ENCODE measurements around the gene FAM98C. TPM values are rescaled to one million over a fixed set of nuclear protein-coding genes. Genes with fewer than 3 reads are reported as not detected.

Gene FAM98C
- total and polyA plus RNA-seq, 2 donors (not counting 1 experiment from before 2014, with no cell fraction given) = 44.1 to 73.5 TPM

DNA sequence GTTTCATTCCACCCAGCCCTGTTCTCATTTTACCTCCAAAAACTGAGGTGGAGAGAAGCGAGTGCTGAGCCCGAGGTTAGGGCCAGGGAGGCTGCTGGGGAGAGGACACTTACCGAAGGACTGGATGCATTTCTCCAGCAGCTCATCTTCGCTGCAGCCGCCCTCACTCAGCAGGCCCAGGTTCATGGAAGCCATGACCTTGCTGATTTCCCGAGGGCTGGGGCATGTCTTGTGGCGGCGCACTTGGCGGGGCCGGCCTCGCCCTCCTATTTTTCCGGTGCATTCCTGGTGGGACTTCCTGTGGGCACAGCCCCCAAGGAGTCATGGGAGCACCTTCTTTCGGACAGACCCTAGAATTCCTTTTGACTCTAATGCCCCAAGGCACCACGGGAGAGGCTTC, 19.0 kb downstream of the FAM98C start:
- DNase-seq (no peak), ATAC-seq (ENCODE audit: low read depth) (no peak)
- no peak overlapping the region for H2AFZ ChIP-seq (ENCODE audit: insufficient read depth, low read depth, low read length, poor library complexity, severe bottlenecking)
- Mint-ChIP-seq H3K9me3 (ENCODE audit: insufficient read depth) (no peaks in the 10 kb centered on the region), H3K27me3 (no peaks in the 10 kb centered on the region), H3K27ac (no peak overlapping the region), H3K4me3 (no peak overlapping the region), H3K4me1 (peaks cover 34% of the 10 kb centered on the region)
- intact Hi-C loops (cut with micrococcal nuclease) = no loop called here
- no peaks in the 10 kb centered on the region for H3K27me3 ChIP-seq (replicated peaks in 1 of 4; ENCODE audit: control extremely low read depth in 1 of 4, control insufficient read depth in 3 of 4, insufficient read depth in 4 of 4, low read length in 3 of 4)
- H3K27ac ChIP-seq (ENCODE audit: low read length in 2 of 2) = no peak overlapping the region
- no peaks in the 10 kb centered on the region for H3K36me3 ChIP-seq (replicated peaks in 1 of 2; ENCODE audit: control extremely low read depth in 1 of 2, control insufficient read depth in 1 of 2, extremely low read depth in 1 of 2, insufficient read depth in 2 of 2, low read length in 1 of 2)
- H3K4me3 ChIP-seq (ENCODE audit: control extremely low read depth in 1 of 5, extremely low read depth in 1 of 5, insufficient read depth in 1 of 5, low read depth in 2 of 5, low read length in 4 of 5) = no peak overlapping the region
- TF ChIP-seq EZH2 (IDR thresholded peaks at IDR 0.05; ENCODE audit: borderline replicate concordance, insufficient read depth, low read depth, low read length, poor library complexity, severe bottlenecking) = no peak
- TF ChIP-seq, protein P1, sequence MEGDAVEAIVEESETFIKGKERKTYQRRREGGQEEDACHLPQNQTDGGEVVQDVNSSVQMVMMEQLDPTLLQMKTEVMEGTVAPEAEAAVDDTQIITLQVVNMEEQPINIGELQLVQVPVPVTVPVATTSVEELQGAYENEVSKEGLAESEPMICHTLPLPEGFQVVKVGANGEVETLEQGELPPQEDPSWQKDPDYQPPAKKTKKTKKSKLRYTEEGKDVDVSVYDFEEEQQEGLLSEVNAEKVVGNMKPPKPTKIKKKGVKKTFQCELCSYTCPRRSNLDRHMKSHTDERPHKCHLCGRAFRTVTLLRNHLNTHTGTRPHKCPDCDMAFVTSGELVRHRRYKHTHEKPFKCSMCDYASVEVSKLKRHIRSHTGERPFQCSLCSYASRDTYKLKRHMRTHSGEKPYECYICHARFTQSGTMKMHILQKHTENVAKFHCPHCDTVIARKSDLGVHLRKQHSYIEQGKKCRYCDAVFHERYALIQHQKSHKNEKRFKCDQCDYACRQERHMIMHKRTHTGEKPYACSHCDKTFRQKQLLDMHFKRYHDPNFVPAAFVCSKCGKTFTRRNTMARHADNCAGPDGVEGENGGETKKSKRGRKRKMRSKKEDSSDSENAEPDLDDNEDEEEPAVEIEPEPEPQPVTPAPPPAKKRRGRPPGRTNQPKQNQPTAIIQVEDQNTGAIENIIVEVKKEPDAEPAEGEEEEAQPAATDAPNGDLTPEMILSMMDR (IDR thresholded peaks at IDR 0.05) = no peak
- H3K4me1 ChIP-seq (ENCODE audit: control insufficient read depth in 2 of 2, insufficient read depth in 2 of 2, low read length in 2 of 2) = peaks cover 26 to 36% of the 10 kb centered on the region in 2 donors
- ChIA-PET CTCF (no interaction called here), POLR2A (no interaction called here)
- no peaks in the 10 kb centered on the region for H4K20me1 ChIP-seq (ENCODE audit: control insufficient read depth, insufficient read depth, low read length, poor library complexity, severe bottlenecking)
- no peak overlapping the region for H3K4me2 ChIP-seq (replicated peaks; ENCODE audit: low read depth, low read length, poor library complexity, severe bottlenecking)
- peaks cover 0 to 2% (median 0%) of the 10 kb centered on the region in 3 donors for H3K9me3 ChIP-seq (ENCODE audit: control extremely low read depth in 1 of 3, control insufficient read depth in 2 of 3, insufficient read depth in 1 of 3, low read length in 2 of 3)
- H3K9ac ChIP-seq (ENCODE audit: low read length) = no peak overlapping the region
- WGBS (ENCODE audit: insufficient coverage) = 95% methylated on average over 14 of the region's 14 CpGs
- H3K79me2 ChIP-seq (ENCODE audit: control insufficient read depth, insufficient read depth, low read length) = no peaks in the 10 kb centered on the region

DNA sequence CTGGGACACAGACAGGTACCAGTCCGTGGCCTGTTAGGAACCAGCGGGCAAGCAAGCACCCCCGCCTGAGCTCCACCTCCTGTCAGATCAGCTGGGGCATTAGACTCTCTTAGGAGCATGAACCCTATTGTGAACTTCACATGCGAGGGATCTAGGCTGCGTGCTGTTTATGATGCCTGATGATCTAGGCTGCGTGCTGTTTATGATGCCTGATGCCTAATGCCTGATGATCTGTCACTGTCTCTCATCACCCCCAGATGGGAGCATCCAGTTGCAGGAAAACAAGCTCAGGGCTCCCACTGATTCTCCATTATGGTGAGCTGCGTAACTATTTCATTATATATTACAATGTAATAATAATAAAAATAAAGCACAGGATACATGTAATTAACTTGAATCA, 19.5 kb downstream of the FAM98C start:
- Histone ChIP-seq H3K4me2 (replicated peaks; ENCODE audit: low read depth, low read length, poor library complexity, severe bottlenecking) (no peak overlapping the region), H3K36me3 (replicated peaks in 1 of 2; ENCODE audit: control extremely low read depth in 1 of 2, control insufficient read depth in 1 of 2, extremely low read depth in 1 of 2, insufficient read depth in 2 of 2, low read length in 1 of 2) (no peaks in the 10 kb centered on the region), H3K4me3 (ENCODE audit: control extremely low read depth in 1 of 5, extremely low read depth in 1 of 5, insufficient read depth in 1 of 5, low read depth in 2 of 5, low read length in 4 of 5) (no peak overlapping the region), H3K4me1 (ENCODE audit: control insufficient read depth in 2 of 2, insufficient read depth in 2 of 2, low read length in 2 of 2) (peaks cover 25 to 36% of the 10 kb centered on the region in 2 donors), H2AFZ (ENCODE audit: insufficient read depth, low read depth, low read length, poor library complexity, severe bottlenecking) (no peak overlapping the region), H3K27me3 (replicated peaks in 1 of 4; ENCODE audit: control extremely low read depth in 1 of 4, control insufficient read depth in 3 of 4, insufficient read depth in 4 of 4, low read length in 3 of 4) (no peaks in the 10 kb centered on the region), H3K27ac (ENCODE audit: low read length in 2 of 2) (no peak overlapping the region), H3K9ac (ENCODE audit: low read length) (no peak overlapping the region), H4K20me1 (ENCODE audit: control insufficient read depth, insufficient read depth, low read length, poor library complexity, severe bottlenecking) (no peaks in the 10 kb centered on the region), H3K9me3 (ENCODE audit: control extremely low read depth in 1 of 3, control insufficient read depth in 2 of 3, insufficient read depth in 1 of 3, low read length in 2 of 3) (peaks cover 0 to under 1% (median 0%) of the 10 kb centered on the region in 3 donors), H3K79me2 (ENCODE audit: control insufficient read depth, insufficient read depth, low read length) (no peaks in the 10 kb centered on the region)
- H3K27me3 Mint-ChIP-seq = peaks cover under 1% of the 10 kb centered on the region
- DNase-seq = no peak
- WGBS (ENCODE audit: insufficient coverage) = 88% methylated on average over 6 of the region's 7 CpGs
- H3K9me3 Mint-ChIP-seq (ENCODE audit: insufficient read depth) = no peaks in the 10 kb centered on the region
- H3K4me1 Mint-ChIP-seq = peaks cover 34% of the 10 kb centered on the region
- intact Hi-C loops (cut with micrococcal nuclease) = no loop called here
- no peak overlapping the region for H3K27ac Mint-ChIP-seq
- POLR2A ChIA-PET = no interaction called here
- H3K4me3 Mint-ChIP-seq = no peak overlapping the region
- CTCF ChIA-PET = no interaction called here
- no peak for TF ChIP-seq EZH2 (IDR thresholded peaks at IDR 0.05; ENCODE audit: borderline replicate concordance, insufficient read depth, low read depth, low read length, poor library complexity, severe bottlenecking)
- TF ChIP-seq, protein P1 (IDR thresholded peaks at IDR 0.05) = no peak
- ATAC-seq (ENCODE audit: low read depth) = no peak

Measured in B cell (primary cell).